PFSK-1 (cell line): Measurements from ENCODE around the gene FGFR2.

Source experiments
- FOXP2 ChIP-seq: optimal IDR thresholded peaks from 2 replicates; pipeline ENCODE3; 2011; ENCODE audit warnings: borderline replicate concordance, control low read depth, inconsistent platforms; ENCODE audit not compliant: insufficient read depth; ENCODE audit errors: extremely low read length, extremely low read depth
- POLR2AphosphoS5 ChIP-seq: IDR thresholded peaks from 2 replicates; pipeline ENCODE4 v1.6.1; 2012; ENCODE audit warnings: low read depth, mild to moderate bottlenecking, control low read depth, low read length, moderate library complexity
- REST ChIP-seq, 2 experiments: IDR thresholded peaks; 2 replicates each; pipeline versions ENCODE4 v1.6.1 to v1.8.0; 2011 to 2012; ENCODE audit warnings: low read depth in 2 of 2, low read length in 2 of 2, control low read depth in 1 of 2, inconsistent platforms in 1 of 2, mild to moderate bottlenecking in 1 of 2, moderate library complexity in 1 of 2; ENCODE audit not compliant: insufficient read depth in 1 of 2
- SIN3A ChIP-seq: IDR thresholded peaks from 2 replicates; pipeline ENCODE4 v1.6.1; 2012; ENCODE audit warnings: mild to moderate bottlenecking, low read length, moderate library complexity, borderline replicate concordance; ENCODE audit not compliant: insufficient read depth
- TAF1 ChIP-seq: IDR thresholded peaks from 2 replicates; pipeline ENCODE4 v1.6.1; 2012; ENCODE audit warnings: low read length, control low read depth, borderline replicate concordance; ENCODE audit not compliant: insufficient read depth

The FGFR2 gene

GRCh38 chr10:121468726-121469125 is 129.5 kb downstream of the FGFR2 start:
- no peak for TF ChIP-seq FOXP2
- no peak for TF ChIP-seq SIN3A
- TF ChIP-seq REST (IDR thresholded peaks at IDR 0.05; ENCODE audit: insufficient read depth in 1 of 2, low read depth in 2 of 2, low read length in 2 of 2), result no peak

GRCh38 chr10:121466424-121466823 is 131.8 kb downstream of the FGFR2 start:
- TF ChIP-seq FOXP2 (no peak), POLR2AphosphoS5 (no peak), SIN3A (no peak)

GRCh38 chr10:121465215-121465614 is 133.0 kb downstream of the FGFR2 start:
- TF ChIP-seq TAF1 (no peak), REST (IDR thresholded peaks at IDR 0.05; ENCODE audit: insufficient read depth in 1 of 2, low read depth in 2 of 2, low read length in 2 of 2) (no peak), FOXP2 (no peak), POLR2AphosphoS5 (no peak), SIN3A (no peak)

- TF ChIP-seq SIN3A (no peak), POLR2AphosphoS5 (no peak)
Measured at GRCh38 chr10:121464517-121464916, 133.7 kb downstream of the FGFR2 start.

GRCh38 chr10:121462955-121463354 is 135.3 kb downstream of the FGFR2 start:
- TF ChIP-seq POLR2AphosphoS5, result no peak
- no peak for TF ChIP-seq REST (IDR thresholded peaks at IDR 0.05; ENCODE audit: insufficient read depth in 1 of 2, low read depth in 2 of 2, low read length in 2 of 2)
- no peak for TF ChIP-seq SIN3A
- TF ChIP-seq TAF1, result no peak
- no peak for TF ChIP-seq FOXP2

- TF ChIP-seq FOXP2 (no peak), REST (IDR thresholded peaks at IDR 0.05; ENCODE audit: insufficient read depth in 1 of 2, low read depth in 2 of 2, low read length in 2 of 2) (no peak), SIN3A (no peak)
Measured at GRCh38 chr10:121462281-121462680, 136.0 kb downstream of the FGFR2 start.
